Measurements from ENCODE around the gene SOWAHB.
"Not testable (repeated sequence)": the region's sequence is repeated elsewhere in the genome, so short reads cannot be mapped to it uniquely, and the experiment has no call there.

- TF ChIP-seq EGR2 (tag by site-specific recombination; IDR thresholded peaks at IDR 0.05; ENCODE audit: low read depth); ZNF701 (tag by site-specific recombination; IDR thresholded peaks at IDR 0.05); CTCF (tag by site-specific recombination; IDR thresholded peaks at IDR 0.05); ZNF394 (tag by site-specific recombination; IDR thresholded peaks at IDR 0.05; ENCODE audit: borderline replicate concordance); ZNF19 (tag by site-specific recombination; IDR thresholded peaks at IDR 0.05; ENCODE audit: low read depth); ZNF623 (tag by site-specific recombination; IDR thresholded peaks at IDR 0.05); ZNF138 (tag by site-specific recombination; IDR thresholded peaks at IDR 0.05; ENCODE audit: borderline replicate concordance); YY1 (tag by site-specific recombination; IDR thresholded peaks at IDR 0.05): not testable (repeated sequence)
These were observed 29.2 kb downstream of the SOWAHB start for GRCh38 chr4:76868780-76869179.

Measured in HEK293 (cell line).